Measurements from ENCODE around the gene TIAM2.

- TF ChIP-seq CTCF (IDR thresholded peaks at IDR 0.05 in 8 of 11, conservative IDR thresholded peaks at IDR 0.05 in 3 of 11), result no peak
- TF ChIP-seq POLR2A (IDR thresholded peaks at IDR 0.05), result no peak
- TF ChIP-seq POLR2AphosphoS5 (IDR thresholded peaks at IDR 0.05), result no peak
Measured at GRCh38 chr6:154980273-154981078, 14.6 kb upstream of the TIAM2 start.

All from spleen (tissue), 7 donors.